GM10266 (cell line): ENCODE results near the gene ATG10.

Experiments used
- DNase-seq: peaks from one replicate; pipeline ENCODE4 v3.0.0; 2012; ENCODE audit errors: extremely low spot score
- CTCF ChIP-seq: IDR thresholded peaks from 2 replicates; pipeline ENCODE4 v1.5.1; 2012; ENCODE audit warnings: mild to moderate bottlenecking, low read depth; ENCODE audit not compliant: control insufficient read depth, insufficient read depth; ENCODE audit errors: missing control alignments

ATG10 gene

GRCh38 chr5:82276800-82277612 lies 305.2 kb downstream of the ATG10 start:
- TF ChIP-seq CTCF: no peak
- DNase-seq: no peak

GRCh38 chr5:82277613-82277986 lies 305.8 kb downstream of the ATG10 start:
- DNase-seq: no peak
- no peak for TF ChIP-seq CTCF

- peak; percentile 87 for DNase-seq
- no peak for TF ChIP-seq CTCF
These were observed 306.3 kb downstream of the ATG10 start, which contains the start of gene RPS23 for GRCh38 chr5:82277987-82278710. RPS23 (minus strand) TSS chr5:82278354; CDS start chr5:82278323, 31 bp downstream.

GRCh38 chr5:82278711-82279370 lies 307.0 kb downstream of the ATG10 start:
- TF ChIP-seq CTCF: no peak
- no peak for DNase-seq

GRCh38 chr5:82283893-82284292 lies 312.1 kb downstream of the ATG10 start:
- TF ChIP-seq CTCF: no peak
- DNase-seq: no peak

GRCh38 chr5:82285206-82285605 lies 313.4 kb downstream of the ATG10 start:
- no peak for TF ChIP-seq CTCF
- DNase-seq: no peak
